Measurements from ENCODE around the gene STARD8. TPM values are rescaled to one million over a fixed set of nuclear protein-coding genes. Genes with fewer than 3 reads are reported as not detected.

STARD8 gene
- total and polyA plus RNA-seq, 4 donors: 1.8 to 10.7 (median 8.3) TPM

DNA sequence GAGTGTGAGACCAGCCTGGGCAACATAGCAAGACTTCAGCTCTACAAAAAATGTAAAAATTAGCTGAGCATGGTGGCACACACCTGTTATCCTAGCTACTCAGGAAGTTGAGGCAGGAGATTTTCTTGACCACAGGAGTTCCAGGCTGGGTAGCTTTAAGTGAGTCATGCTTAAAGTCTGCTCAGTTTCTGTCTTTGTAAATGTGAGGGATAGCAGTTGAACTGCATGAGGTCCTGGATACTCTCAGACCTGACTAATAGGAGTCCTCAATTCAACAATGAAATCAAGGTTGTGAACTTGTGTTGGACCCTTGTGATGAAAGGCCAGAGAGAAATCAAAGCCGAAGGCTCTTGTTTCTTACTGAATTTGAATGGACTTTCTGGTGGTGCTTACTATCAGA is 45.2 kb downstream of the STARD8 start:
- TF ChIP-seq JUND (IDR thresholded peaks at IDR 0.05): no peak
- TF ChIP-seq REST (IDR thresholded peaks at IDR 0.05): no peak
- no peak for TF ChIP-seq FOXA1 (IDR thresholded peaks at IDR 0.05)
- no peak for TF ChIP-seq FOXA2 (IDR thresholded peaks at IDR 0.05)
- no peak for TF ChIP-seq YY1 (IDR thresholded peaks at IDR 0.05)
- no peak for TF ChIP-seq HNF4G (IDR thresholded peaks at IDR 0.05)
- TF ChIP-seq CTCF (IDR thresholded peaks at IDR 0.05; ENCODE audit: low read depth, low read length, missing input control): no peak
- TF ChIP-seq TAF1 (conservative IDR thresholded peaks at IDR 0.05): no peak
- TF ChIP-seq NR2F2 (IDR thresholded peaks at IDR 0.05): no peak
- no peak for TF ChIP-seq GABPA (IDR thresholded peaks at IDR 0.05 in 1 of 2, conservative IDR thresholded peaks at IDR 0.05 in 1 of 2)
- TF ChIP-seq SP1 (IDR thresholded peaks at IDR 0.05): no peak
- TF ChIP-seq RAD21 (IDR thresholded peaks at IDR 0.05): no peak
- TF ChIP-seq MAX (IDR thresholded peaks at IDR 0.05): no peak
- TF ChIP-seq EGR1 (IDR thresholded peaks at IDR 0.05; ENCODE audit: low read depth in 2 of 2): no peak
- no peak for TF ChIP-seq ATF3 (IDR thresholded peaks at IDR 0.05)
- TF ChIP-seq, protein P1, sequence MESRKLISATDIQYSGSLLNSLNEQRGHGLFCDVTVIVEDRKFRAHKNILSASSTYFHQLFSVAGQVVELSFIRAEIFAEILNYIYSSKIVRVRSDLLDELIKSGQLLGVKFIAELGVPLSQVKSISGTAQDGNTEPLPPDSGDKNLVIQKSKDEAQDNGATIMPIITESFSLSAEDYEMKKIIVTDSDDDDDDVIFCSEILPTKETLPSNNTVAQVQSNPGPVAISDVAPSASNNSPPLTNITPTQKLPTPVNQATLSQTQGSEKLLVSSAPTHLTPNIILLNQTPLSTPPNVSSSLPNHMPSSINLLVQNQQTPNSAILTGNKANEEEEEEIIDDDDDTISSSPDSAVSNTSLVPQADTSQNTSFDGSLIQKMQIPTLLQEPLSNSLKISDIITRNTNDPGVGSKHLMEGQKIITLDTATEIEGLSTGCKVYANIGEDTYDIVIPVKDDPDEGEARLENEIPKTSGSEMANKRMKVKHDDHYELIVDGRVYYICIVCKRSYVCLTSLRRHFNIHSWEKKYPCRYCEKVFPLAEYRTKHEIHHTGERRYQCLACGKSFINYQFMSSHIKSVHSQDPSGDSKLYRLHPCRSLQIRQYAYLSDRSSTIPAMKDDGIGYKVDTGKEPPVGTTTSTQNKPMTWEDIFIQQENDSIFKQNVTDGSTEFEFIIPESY (IDR thresholded peaks at IDR 0.05): no peak
- TF ChIP-seq HNF4A (conservative IDR thresholded peaks at IDR 0.05): no peak
- no peak for TF ChIP-seq RXRA (IDR thresholded peaks at IDR 0.05)
- H3K4me1 ChIP-seq (ENCODE audit: control insufficient read depth in 4 of 4, insufficient read depth in 4 of 4, low read length in 3 of 4): peaks cover 10 to 27% (median 26%) of the 10 kb centered on the region in 4 donors
- 91% methylated on average over 1 of the region's 1 CpG for WGBS
- no peaks in the 10 kb centered on the region for H3K27me3 ChIP-seq (ENCODE audit: control insufficient read depth in 4 of 4, insufficient read depth in 4 of 4, low read length in 3 of 4)
- no peaks in the 10 kb centered on the region for H3K9me3 ChIP-seq (ENCODE audit: control insufficient read depth in 4 of 4, low read length in 3 of 4)
- no peak overlapping the region for H3K9ac ChIP-seq (ENCODE audit: low read depth in 1 of 2, low read length in 2 of 2)
- H3K36me3 ChIP-seq (ENCODE audit: control insufficient read depth in 4 of 4, insufficient read depth in 3 of 4, low read depth in 1 of 4, low read length in 3 of 4): no peaks in the 10 kb centered on the region
- DNase-seq (ENCODE audit: low spot score): no peak
- no peak overlapping the region for H3K27ac ChIP-seq (ENCODE audit: low read depth in 1 of 2, low read length in 2 of 2)
- no peak overlapping the region for H3K4me3 ChIP-seq (ENCODE audit: low read depth in 1 of 3, low read length in 3 of 3)

All from liver (tissue), 9 donors.